Measurements from ENCODE around the gene ZNF335. TPM values are rescaled to one million over a fixed set of nuclear protein-coding genes. Genes with fewer than 3 reads are reported as not detected.

ZNF335 gene
- total RNA-seq, 4 donors from 2014 or later: 34.3 to 60.1 (median 53.6) TPM

DNA sequence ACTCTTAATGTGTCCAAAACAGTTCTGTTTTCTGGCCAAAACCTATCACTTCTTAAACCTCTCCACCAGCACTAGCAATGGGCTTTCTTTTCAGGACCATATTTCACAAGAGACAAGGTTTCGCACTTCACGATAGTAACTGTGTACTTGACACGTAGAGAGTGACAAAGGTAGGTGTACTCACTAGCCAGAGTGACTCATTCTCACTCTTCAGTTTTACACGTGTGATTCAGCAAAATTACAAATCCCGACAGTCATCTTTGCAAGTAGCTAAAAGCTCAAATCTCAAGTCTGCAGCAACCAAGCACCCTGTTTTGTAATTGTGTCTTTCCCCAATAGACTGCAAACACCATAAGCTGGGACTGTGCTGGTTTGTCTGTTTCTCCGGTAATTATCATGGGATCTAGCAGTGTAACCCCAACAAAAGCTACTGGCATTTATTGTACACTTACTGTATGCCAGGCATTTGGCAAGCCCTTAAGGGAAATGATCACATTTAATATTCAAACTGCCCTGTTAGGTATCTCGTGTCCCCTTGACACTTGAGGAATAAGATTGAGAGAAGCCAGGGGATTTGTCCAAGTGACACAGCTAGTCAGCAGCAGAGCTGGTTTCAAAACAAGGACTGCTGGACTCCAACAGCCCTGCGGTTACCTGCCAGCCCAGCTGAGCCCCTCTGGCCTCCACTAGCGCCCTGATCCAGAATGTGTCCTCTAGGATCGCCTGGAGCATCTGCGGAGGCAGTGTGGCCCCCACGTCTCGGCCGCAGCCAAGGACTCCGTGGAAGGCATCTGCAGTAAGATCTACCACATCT lies 27.6 kb downstream of the ZNF335 start:
- Histone ChIP-seq H3K9me3 (no peaks in the 10 kb centered on the region), H3K4me3 (no peak overlapping the region), H3K4me1 (peaks cover 0 to 6% (median 0%) of the 10 kb centered on the region in 4 donors), H3K36me3 (peaks cover 0 to 97% (median 0%) of the 10 kb centered on the region in 3 donors), H3K27ac (no peak overlapping the region), H3K27me3 (no peaks in the 10 kb centered on the region)
- no peak for DNase-seq
- TF ChIP-seq POLR2A (IDR thresholded peaks at IDR 0.05) (no peak), CTCF (IDR thresholded peaks at IDR 0.05) (no peak)

DNA sequence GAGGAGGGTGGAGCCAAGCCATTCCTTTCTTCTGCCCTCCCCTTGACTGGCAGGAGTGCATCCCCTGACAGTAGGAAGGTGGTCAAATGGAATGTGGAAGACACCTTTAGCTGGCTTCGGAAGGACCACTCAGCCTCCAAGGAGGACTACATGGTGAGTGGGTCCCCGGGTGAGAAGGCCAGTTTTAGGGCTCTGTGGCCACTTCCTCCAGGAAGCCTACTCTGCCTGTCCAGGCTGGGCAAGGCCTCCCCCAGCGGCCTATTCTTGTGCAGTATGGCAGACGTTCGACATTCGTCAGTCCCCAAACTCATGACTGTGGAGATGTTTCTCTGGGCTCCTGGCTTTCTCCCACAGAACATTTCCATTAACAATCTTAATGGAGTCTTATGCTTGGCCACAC lies 28.4 kb downstream of the ZNF335 start:
- Histone ChIP-seq H3K9me3 (no peaks in the 10 kb centered on the region), H3K36me3 (peaks cover 0 to 97% (median 0%) of the 10 kb centered on the region in 3 donors), H3K4me3 (no peak overlapping the region), H3K4me1 (peaks cover 0 to 6% (median 0%) of the 10 kb centered on the region in 4 donors), H3K27ac (no peak overlapping the region), H3K27me3 (no peaks in the 10 kb centered on the region)
- TF ChIP-seq CTCF (IDR thresholded peaks at IDR 0.05) (no peak), POLR2A (IDR thresholded peaks at IDR 0.05) (no peak)
- DNase-seq: no peak

DNA sequence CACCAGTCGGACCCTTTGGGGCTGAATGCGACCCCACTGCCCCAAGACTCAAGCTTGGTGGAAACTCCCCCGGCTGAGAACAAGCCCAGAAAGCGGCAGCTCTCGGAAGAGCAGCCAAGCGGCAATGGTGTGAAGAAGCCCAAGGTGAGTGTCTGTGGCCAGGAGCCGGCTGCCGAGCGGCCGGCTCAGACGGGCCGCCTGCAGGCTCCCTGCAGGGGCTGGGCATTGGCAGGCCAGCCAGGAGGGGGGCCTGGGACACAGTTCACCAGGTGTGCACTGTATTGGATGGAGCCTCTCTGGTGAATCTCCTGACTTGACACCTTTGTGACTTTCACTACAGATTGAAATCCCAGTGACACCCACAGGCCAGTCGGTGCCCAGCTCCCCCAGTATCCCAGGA lies 31.5 kb downstream of the ZNF335 start:
- Histone ChIP-seq H3K36me3 (peaks cover 0 to 85% (median 0%) of the 10 kb centered on the region in 3 donors), H3K27ac (no peak overlapping the region), H3K27me3 (no peaks in the 10 kb centered on the region), H3K4me3 (no peak overlapping the region), H3K4me1 (peaks cover 0 to 7% (median 1%) of the 10 kb centered on the region in 4 donors), H3K9me3 (no peaks in the 10 kb centered on the region)
- no peak for DNase-seq
- TF ChIP-seq CTCF (IDR thresholded peaks at IDR 0.05): no peak
- no peak for TF ChIP-seq POLR2A (IDR thresholded peaks at IDR 0.05)

- Histone ChIP-seq H3K27ac (no peak overlapping the region), H3K4me1 (peaks cover 0 to 7% (median 1%) of the 10 kb centered on the region in 4 donors), H3K9me3 (no peaks in the 10 kb centered on the region), H3K4me3 (no peak overlapping the region), H3K27me3 (no peaks in the 10 kb centered on the region), H3K36me3 (peaks cover 0 to 80% (median 0%) of the 10 kb centered on the region in 3 donors)
- TF ChIP-seq POLR2A (IDR thresholded peaks at IDR 0.05) (no peak), CTCF (IDR thresholded peaks at IDR 0.05) (no peak)
- DNase-seq: no peak
Measured at GRCh38 chr20:45940053-45940452, 31.9 kb downstream of the ZNF335 start.

- no peak for TF ChIP-seq POLR2A (IDR thresholded peaks at IDR 0.05)
- no peak for DNase-seq
- peaks cover 0 to 7% (median 1%) of the 10 kb centered on the region in 4 donors for H3K4me1 ChIP-seq
- H3K27ac ChIP-seq: no peak overlapping the region
- H3K4me3 ChIP-seq: no peak overlapping the region
- no peaks in the 10 kb centered on the region for H3K9me3 ChIP-seq
- peaks cover 0 to 69% (median 0%) of the 10 kb centered on the region in 3 donors for H3K36me3 ChIP-seq
- H3K27me3 ChIP-seq: no peaks in the 10 kb centered on the region
Measured at GRCh38 chr20:45938727-45939438, 33.1 kb downstream of the ZNF335 start.

DNA sequence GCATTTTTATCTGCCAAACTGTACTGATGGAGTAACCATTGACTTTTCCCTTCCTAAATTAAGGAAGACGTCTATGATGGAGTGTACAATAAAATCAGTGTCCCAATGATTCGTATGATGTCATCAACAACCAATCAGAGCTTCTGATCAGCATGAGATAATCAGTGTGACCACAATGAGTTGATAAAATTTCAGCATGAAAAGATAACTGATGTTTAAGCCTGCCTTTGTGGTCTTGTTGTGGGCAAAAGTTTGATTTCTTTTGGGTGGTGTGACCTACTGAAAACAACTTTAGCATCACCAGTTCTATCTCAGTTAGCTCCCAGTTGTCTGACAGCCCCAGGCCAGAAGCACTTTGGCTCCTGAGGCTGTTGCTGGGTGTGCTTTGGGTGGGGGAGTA lies 34.2 kb downstream of the ZNF335 start:
- H3K36me3 ChIP-seq: peaks cover 0 to 58% (median 0%) of the 10 kb centered on the region in 3 donors
- no peak overlapping the region for H3K27ac ChIP-seq
- no peaks in the 10 kb centered on the region for H3K27me3 ChIP-seq
- TF ChIP-seq CTCF (IDR thresholded peaks at IDR 0.05) (no peak), POLR2A (IDR thresholded peaks at IDR 0.05) (no peak)
- H3K4me3 ChIP-seq: no peak overlapping the region
- H3K9me3 ChIP-seq: no peaks in the 10 kb centered on the region
- peaks cover 0 to 16% (median 9%) of the 10 kb centered on the region in 4 donors for H3K4me1 ChIP-seq
- no peak for DNase-seq

Measured in Peyer's patch (tissue), 4 donors.